GM12891 (cell line): ENCODE measurements around the gene EIF2D.
"Not testable (repeated sequence)": the region's sequence is repeated elsewhere in the genome, so short reads cannot be mapped to it uniquely, and the experiment has no call there.

ENCODE experiments used
- DNase-seq: peaks from one replicate; pipeline ENCODE4 v3.0.0; 2011; ENCODE audit warnings: low spot score; ENCODE audit not compliant: insufficient read length
- FAIRE-seq: peaks from 2 replicates; lab custom pipeline; 2011; peaks lifted over from hg19 to GRCh38; lab: Jason Lieb, UNC
- PAX5 ChIP-seq: IDR thresholded peaks from 2 replicates; pipeline ENCODE4 v1.6.1; 2011; ENCODE audit warnings: low read length, moderate library complexity, mild to moderate bottlenecking; ENCODE audit not compliant: insufficient read depth, severe bottlenecking
- POLR2A ChIP-seq: IDR thresholded peaks from 2 replicates; pipeline ENCODE4 v1.6.1; 2011; ENCODE audit warnings: low read depth, low read length, control low read depth
- POLR2AphosphoS5 ChIP-seq: IDR thresholded peaks from 2 replicates; pipeline ENCODE4 v1.6.1; 2011; ENCODE audit warnings: low read depth, low read length, control low read depth
- POU2F2 ChIP-seq: IDR thresholded peaks from 2 replicates; pipeline ENCODE4 v1.6.1; 2011; ENCODE audit warnings: low read depth, mild to moderate bottlenecking, control low read depth, low read length, moderate library complexity
- SPI1 ChIP-seq: IDR thresholded peaks from 2 replicates; pipeline ENCODE4 v1.6.1; 2011; ENCODE audit warnings: low read depth, low read length, control low read depth
- TAF1 ChIP-seq: IDR thresholded peaks from 2 replicates; pipeline ENCODE4 v1.6.1; 2011; ENCODE audit warnings: low read depth, low read length, control low read depth

EIF2D gene

DNA sequence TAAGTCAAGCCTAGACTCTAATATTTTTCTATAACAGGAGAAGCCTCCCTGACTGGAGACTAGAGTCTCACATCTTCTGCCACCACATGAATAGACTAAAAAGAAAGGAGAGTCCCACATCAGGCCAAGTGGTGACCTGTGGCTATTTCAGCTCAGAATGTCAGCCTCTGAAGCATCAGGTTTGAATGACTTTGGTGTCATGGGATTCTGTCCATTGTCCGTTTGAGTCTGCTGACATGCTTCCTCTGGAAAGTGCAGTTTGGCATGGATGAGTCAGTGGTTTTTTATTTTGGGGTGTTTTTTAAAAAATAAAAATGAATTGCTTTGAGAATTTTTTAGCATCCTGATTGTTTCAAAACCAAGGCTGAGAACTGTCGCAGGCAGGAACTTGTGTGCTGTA is 42.6 kb upstream of the EIF2D start:
- no peak for FAIRE-seq
- no peak for DNase-seq
- no peak for TF ChIP-seq POU2F2
- TF ChIP-seq POLR2A = no peak
- no peak for TF ChIP-seq POLR2AphosphoS5
- no peak for TF ChIP-seq PAX5
- TF ChIP-seq SPI1 = no peak
- no peak for TF ChIP-seq TAF1

DNA sequence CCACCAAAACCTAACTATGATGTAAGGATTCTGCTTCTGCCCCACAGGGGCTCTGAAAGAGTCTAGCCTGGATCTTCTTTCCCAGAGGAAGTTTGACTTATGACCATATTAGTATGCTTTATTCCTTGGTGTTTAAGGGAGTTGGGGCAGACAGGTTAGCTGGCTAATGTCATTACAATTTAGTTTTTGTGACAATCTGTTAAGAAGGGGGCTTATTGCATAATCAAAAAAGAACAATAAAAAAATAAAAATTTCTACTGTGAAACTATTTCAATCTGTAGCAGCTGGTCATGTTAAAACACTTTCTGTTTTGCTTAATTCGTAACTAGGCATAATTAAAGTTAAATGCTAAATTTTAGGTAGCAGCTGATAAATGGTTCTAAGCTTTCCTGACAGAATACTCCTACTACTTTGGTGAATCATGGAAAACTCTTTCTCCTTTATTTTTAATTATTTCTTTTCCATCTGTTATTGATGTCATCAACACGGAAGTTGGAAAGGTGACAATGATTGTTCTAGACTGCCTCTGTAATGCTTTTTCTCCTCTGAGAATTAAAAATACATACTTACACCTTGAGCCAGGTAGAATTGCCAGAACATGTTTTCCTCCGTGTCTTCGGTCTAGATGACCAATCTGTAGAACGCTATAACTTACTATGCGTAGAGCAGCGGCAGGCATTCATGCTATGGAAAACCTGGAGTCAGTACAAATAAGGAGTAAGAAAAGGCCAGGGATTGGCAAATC is 41.6 kb upstream of the EIF2D start:
- TF ChIP-seq TAF1 (no peak), SPI1 (no peak), PAX5 (no peak), POU2F2 (no peak), POLR2AphosphoS5 (no peak)
- no peak for FAIRE-seq
- no peak for DNase-seq

DNA sequence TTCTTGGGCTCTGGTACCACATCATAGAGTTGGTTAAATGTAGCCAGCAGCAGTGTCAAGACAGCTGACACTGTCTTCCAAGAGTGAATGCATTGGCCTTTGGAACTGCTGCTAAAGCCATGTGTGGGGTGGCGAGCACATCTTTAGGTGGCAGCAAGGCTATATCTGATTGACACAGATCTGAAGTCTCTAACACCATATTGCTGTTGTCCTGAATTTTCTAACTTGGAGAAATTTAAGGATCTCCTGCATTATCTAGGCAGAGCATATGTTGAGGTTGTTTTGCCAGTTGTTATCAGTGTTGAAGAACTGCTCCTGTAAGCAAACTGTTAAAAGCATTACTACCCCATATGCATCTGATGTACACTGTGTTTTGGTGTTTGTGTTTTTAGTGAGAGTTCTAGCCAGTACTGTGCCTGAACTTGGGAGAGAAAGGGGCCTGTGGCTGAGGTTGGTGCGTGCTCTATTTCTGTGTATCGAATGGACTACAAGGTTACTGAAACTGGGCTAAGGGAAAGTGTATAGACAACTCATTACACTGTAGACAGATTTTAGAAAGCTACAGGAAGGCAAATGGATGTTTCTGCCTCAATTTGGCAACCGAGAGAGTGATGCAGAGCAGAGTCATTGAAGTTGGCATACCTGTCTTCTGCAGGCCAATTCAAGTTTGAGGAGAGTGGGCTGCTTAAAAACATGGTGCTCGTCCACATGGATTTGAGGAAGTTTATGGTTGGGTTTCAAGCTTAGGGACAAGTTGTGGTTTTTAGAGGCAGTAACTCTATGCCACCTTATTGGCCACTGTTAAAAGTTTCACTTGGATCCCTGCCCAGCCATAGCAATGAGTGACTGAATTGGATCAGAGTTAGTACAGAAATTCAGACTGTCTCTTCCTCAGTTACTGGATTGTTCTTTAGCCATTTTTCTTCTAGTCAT is 40.0 kb upstream of the EIF2D start:
- DNase-seq (no peak), FAIRE-seq (no peak)

DNA sequence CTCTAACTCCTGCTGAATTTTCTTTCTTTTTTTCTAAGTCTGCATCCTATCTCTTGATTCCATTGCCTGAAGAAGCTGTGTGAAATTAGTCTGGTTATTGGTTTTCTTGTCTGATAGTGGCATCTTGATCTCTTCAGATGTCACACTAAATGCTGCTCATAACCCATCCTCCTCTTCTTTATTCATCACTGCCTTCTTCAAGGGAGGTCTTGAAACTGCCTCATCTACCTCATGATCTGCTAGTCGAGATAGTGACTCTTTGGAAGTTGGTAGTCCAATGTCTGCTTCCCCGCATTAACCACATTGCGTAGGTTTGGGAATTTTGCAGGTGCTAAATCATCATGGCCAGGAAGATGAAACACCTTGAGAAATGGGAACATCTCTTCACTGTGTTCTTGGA is 38.7 kb upstream of the EIF2D start:
- TF ChIP-seq SPI1 = no peak
- TF ChIP-seq POLR2AphosphoS5 = no peak
- FAIRE-seq (no peak), DNase-seq (no peak)

More for the DNA sequence above, 40.0 kb upstream of the EIF2D start:
- TF ChIP-seq POLR2AphosphoS5 (no peak), POU2F2 (no peak), SPI1 (no peak), POLR2A (no peak), PAX5 (no peak), TAF1 (no peak)

DNA sequence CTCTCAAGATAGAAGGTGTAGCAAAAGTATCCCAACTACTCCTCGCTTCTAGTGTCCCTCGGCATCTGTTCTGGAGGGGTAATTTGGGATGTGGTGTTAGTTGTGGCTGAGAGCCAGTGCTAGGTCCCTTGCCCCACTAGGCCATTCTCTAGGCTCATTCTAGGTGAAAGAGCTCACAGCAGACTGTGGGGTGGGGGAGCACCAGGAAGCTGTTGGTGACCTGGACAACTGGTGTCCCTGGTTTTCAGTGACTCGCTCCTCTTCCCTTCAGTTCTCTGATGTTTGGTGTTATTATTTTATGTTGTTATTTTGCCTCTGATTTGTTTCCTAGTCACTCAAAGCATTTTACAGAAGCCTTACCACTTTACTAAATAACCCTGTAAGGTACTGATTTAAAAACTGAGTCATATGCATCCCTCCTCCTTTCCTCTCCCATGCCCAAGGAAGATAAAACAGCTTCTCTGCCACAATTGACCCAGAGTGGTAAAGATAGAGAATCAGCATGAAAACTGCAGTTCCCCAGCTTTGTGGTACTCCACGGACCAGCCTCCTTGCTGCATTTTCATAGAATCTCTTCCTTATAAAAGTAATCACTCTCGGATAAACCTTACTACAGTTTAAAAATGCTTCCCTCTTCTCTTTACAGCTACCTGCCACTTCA is 37.1 kb upstream of the EIF2D start:
- no peak for DNase-seq
- no peak for FAIRE-seq
- TF ChIP-seq POLR2A (no peak), PAX5 (no peak), SPI1 (no peak)

DNA sequence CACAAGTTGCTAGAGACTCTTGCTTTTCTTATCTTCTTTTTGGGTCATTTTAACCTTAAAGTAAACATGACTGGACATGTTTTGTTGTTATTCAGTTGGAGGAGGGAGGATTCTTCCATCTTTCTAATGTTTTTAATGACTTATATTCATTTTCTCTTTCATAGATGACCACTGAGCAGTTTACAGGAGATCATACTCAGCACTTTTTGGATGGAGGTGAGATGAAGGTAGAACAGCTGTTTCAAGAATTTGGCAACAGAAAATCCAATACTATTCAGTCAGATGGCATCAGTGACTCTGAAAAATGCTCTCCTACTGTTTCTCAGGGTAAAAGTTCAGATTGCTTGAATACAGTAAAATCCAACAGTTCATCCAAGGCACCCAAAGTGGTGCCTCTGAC is 35.0 kb upstream of the EIF2D start:
- no peak for DNase-seq
- FAIRE-seq = no peak
- TF ChIP-seq SPI1 (no peak), PAX5 (no peak), POU2F2 (no peak), TAF1 (no peak), POLR2A (no peak), POLR2AphosphoS5 (no peak)

DNA sequence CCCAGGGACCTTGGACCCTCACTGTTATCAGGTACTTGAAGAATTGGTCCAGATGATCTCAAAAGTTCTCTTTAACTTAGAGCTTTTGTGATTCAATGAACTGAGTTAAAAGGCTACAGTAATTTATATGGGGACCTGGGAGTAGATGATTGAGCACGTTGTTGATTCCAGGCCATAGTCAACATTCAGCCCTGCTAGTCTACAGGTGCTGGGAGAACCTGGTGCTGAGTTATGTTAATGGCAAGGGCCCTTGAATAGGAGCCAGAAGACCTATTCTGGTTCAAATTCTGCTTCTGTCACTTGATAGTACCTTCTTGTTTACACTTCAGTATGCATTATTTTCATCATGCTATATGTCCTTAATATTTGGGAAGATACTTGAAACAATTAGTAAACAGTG is 34.2 kb upstream of the EIF2D start:
- FAIRE-seq (no peak), DNase-seq (no peak)
- TF ChIP-seq POLR2A = no peak
- TF ChIP-seq POLR2AphosphoS5 = no peak
- TF ChIP-seq PAX5 = no peak
- TF ChIP-seq TAF1 = no peak
- TF ChIP-seq SPI1 = no peak
- TF ChIP-seq POU2F2 = no peak

DNA sequence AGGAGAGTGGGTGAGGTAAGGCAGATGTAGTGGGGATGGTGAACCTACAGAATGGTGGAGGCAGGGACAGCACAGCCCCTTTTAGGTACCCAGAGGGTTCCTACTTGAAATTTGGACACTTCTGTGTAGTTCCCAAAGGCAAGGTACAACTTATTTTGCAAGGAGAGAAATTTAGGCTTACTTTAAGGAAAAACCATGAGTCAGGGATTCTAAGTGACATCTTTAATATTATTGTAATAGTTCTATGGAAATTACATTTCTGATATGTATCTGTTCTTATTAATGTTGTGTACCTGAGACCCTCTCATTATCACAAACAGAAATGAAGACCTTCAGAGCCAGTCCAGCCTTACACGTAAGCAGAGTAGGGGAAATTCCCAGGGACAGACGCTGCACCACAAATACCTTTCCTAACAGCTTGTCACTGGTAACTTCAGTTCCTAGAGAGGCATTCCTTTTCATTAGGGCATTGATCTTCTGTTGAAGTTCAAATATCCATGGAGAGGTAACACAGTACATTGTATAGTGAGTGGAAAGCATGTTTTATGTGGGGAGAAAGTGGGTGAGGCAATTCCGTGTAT is 30.9 kb upstream of the EIF2D start:
- no peak for DNase-seq
- TF ChIP-seq POLR2AphosphoS5 (no peak), POLR2A (no peak), SPI1 (no peak), POU2F2 (no peak), PAX5 (no peak)
- FAIRE-seq = no peak

DNA sequence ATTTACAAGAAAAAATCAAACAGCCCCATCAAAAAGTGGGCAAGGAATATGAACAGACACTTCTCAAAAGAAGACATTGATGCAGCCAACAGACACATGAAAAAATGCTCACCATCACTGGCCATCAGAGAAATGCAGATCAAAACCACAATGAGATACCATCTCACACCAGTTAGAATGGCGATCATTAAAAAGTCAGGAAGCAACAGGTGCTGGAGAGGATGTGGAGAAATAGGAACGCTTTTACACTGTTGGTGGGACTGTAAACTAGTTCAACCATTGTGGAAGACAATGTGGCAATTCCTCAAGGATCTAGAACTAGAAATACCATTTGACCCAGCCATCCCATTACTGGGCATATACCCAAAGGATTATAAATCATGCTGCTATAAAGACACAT is 29.8 kb upstream of the EIF2D start:
- not testable (repeated sequence) for FAIRE-seq, DNase-seq

DNA sequence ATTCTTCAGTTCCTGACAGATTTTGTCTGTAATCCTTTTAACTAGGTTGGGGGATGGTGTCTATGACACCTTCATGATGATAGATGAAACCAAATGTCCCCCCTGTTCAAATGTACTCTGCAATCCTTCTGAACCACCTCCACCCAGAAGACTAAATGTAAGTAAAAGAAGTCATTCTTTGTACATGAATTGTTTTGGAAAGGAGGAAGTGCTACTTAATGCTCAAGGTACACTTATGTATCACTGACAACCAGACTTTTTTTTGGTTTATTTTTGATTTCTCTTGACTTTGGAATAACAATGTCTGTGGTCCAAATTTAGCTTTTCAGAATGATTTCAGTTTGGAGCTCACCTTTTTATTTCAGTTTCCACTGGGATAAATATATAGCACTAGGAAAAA is 25.3 kb upstream of the EIF2D start:
- no peak for TF ChIP-seq PAX5
- no peak for TF ChIP-seq POLR2A
- TF ChIP-seq SPI1 = peak; percentile 88
- DNase-seq (no peak), FAIRE-seq (no peak)
